Medulla oblongata (tissue), 1 donor: ENCODE data around the gene CYB561A3.

Source experiments
- DNase-seq: peaks from one replicate; pipeline ENCODE4 v3.0.0-alpha.2; 2015; ENCODE audit errors: extremely low spot score

Gene CYB561A3

GRCh38 chr11:61325649-61326414 is 35.9 kb downstream of the CYB561A3 start:
- DNase-seq, result no peak

GRCh38 chr11:61315260-61315659 is 46.4 kb downstream of the CYB561A3 start:
- DNase-seq, result no peak

DNA sequence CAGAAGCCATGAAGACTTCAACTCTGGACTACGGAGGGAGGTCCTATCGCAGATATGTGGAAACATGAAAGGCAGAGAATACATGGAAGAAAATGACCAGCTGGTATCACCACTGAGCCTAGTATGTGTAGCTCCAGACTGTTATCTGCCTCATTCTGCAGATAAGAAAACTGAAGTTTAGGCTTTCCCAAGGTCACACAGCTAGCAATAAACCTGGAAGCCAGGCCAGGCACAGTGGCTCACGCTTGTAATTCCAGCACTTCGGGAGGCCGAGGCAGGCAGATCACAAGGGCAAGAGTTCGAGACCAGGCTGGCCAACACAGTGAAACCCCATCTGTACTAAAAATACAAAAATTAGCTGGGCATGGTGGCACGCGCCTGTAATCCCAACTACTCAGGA is 50.9 kb downstream of the CYB561A3 start:
- no peak for DNase-seq

GRCh38 chr11:61309739-61310138 is 51.9 kb downstream of the CYB561A3 start:
- DNase-seq, result no peak

- DNase-seq, result no peak
Measured at GRCh38 chr11:61309141-61309540, 52.5 kb downstream of the CYB561A3 start.

GRCh38 chr11:61307354-61307753 is 54.3 kb downstream of the CYB561A3 start:
- DNase-seq, result no peak

DNA sequence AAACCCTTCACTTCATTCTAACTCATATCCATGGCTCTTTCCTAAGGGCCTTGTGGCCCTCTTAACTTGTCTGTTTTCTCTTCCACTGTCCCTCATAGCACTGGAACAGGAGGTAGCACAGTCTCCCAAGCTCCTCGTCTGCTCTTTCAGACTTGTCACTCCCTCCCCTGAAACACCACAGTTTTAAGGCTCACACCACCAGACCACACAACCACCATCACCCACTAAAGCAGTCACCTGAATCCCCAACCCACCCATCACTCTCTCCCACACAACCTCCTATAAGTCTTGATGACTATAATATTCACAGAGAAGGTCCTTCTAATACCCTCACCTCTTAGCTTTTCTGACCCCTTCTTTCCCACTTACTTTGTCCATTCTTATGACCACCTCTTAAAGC is 55.5 kb downstream of the CYB561A3 start:
- no peak for DNase-seq

DNA sequence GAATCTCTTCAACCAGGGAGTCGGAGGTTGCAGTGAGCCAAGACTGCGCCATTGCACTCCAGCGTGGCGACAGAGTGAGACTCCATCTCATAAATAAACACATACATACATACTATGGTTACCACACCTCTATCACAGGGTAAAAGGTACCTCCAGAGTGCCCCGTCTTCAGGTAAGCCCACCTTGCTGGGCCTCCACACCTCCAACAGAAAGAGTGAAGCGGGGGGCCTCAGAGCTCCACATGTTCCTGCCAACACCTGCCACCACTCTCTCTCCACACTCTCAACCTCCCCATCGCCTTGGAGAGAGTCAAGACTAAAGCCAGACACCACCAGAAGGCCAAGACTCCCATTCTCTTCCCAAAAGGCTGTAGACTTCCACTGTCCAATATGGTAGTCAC is 56.3 kb downstream of the CYB561A3 start:
- no peak for DNase-seq

- DNase-seq, result no peak
Measured at GRCh38 chr11:61303725-61304124, 58.0 kb downstream of the CYB561A3 start.

GRCh38 chr11:61302550-61302949 is 59.1 kb downstream of the CYB561A3 start:
- DNase-seq, result no peak
